Measurements from ENCODE around the gene PPP1R14D.
"Not testable (repeated sequence)": the region's sequence is repeated elsewhere in the genome, so short reads cannot be mapped to it uniquely, and the experiment has no call there.

Gene PPP1R14D

DNA sequence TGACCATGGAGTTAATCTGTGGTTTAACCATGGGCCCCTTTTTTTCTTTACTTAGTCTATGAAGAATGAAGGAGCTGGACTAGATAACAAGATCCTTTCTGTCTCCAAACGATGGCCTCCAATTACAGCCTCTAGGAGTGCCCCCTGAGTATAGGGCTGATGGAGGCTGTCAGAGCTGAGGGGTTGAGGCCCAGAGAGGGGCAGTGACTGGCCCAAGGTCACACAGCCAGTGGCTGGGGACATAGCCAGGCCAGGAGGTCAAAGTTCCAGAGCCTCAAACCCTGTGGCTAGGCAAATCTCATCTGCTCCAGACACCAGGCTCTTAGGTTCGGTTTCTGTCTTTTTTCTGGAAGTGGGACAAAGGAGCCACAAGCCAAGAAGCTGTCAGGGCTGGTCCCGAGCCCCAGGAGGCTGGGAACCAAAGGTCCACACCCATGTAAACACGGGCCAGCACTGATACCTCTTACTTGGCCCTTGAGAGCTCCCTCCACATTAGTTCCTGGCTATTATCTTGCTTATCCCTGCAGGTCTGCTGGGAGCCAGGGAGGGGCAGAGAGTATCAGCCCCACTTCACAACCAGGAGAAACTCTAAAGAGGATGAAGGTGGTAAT is 35.3 kb upstream of the PPP1R14D start:
- Histone ChIP-seq H3K9me3 (no peaks in the 10 kb centered on the region), H3K4me1 (ENCODE audit: control insufficient read depth in 1 of 2, insufficient read depth in 1 of 2, low read depth in 1 of 2, low read length in 1 of 2) (peaks cover 6 to 29% of the 10 kb centered on the region in 2 experiments), H3K36me3 (no peaks in the 10 kb centered on the region), H3K4me3 (ENCODE audit: low read depth in 1 of 2, low read length in 1 of 2) (no peak overlapping the region), H3K27ac (no peak overlapping the region), H3K27me3 (no peaks in the 10 kb centered on the region)
- TF ChIP-seq, protein P1, sequence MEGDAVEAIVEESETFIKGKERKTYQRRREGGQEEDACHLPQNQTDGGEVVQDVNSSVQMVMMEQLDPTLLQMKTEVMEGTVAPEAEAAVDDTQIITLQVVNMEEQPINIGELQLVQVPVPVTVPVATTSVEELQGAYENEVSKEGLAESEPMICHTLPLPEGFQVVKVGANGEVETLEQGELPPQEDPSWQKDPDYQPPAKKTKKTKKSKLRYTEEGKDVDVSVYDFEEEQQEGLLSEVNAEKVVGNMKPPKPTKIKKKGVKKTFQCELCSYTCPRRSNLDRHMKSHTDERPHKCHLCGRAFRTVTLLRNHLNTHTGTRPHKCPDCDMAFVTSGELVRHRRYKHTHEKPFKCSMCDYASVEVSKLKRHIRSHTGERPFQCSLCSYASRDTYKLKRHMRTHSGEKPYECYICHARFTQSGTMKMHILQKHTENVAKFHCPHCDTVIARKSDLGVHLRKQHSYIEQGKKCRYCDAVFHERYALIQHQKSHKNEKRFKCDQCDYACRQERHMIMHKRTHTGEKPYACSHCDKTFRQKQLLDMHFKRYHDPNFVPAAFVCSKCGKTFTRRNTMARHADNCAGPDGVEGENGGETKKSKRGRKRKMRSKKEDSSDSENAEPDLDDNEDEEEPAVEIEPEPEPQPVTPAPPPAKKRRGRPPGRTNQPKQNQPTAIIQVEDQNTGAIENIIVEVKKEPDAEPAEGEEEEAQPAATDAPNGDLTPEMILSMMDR (IDR thresholded peaks at IDR 0.05) = no peak

DNA sequence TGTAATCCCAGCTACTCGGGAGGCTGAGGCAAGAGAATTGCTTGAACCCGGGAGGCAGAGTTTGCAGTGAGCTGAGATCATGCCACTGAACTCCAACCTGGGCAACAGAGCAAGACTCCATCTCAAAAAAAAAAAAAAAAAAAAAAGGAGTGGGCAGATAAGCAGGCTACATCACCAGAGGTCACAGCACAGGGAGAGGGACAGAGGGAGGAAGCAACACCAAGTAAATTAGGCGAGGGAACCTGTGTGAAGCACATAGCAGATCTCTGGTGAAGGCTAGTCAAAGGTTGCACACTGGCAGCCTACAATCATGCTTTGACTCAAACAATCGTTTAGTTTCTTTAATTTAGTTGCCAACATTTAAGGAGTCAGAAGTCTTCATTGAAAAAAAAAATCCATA is 32.6 kb upstream of the PPP1R14D start:
- not testable (repeated sequence) for H3K27ac ChIP-seq; H3K9me3 ChIP-seq; H3K27me3 ChIP-seq; H3K4me3 ChIP-seq (ENCODE audit: low read depth in 1 of 2, low read length in 1 of 2)
- Histone ChIP-seq H3K4me1 (ENCODE audit: control insufficient read depth in 1 of 2, insufficient read depth in 1 of 2, low read depth in 1 of 2, low read length in 1 of 2) (peaks cover 18 to 41% of the 10 kb centered on the region in 2 experiments), H3K36me3 (peaks cover 11% of the 10 kb centered on the region)

DNA sequence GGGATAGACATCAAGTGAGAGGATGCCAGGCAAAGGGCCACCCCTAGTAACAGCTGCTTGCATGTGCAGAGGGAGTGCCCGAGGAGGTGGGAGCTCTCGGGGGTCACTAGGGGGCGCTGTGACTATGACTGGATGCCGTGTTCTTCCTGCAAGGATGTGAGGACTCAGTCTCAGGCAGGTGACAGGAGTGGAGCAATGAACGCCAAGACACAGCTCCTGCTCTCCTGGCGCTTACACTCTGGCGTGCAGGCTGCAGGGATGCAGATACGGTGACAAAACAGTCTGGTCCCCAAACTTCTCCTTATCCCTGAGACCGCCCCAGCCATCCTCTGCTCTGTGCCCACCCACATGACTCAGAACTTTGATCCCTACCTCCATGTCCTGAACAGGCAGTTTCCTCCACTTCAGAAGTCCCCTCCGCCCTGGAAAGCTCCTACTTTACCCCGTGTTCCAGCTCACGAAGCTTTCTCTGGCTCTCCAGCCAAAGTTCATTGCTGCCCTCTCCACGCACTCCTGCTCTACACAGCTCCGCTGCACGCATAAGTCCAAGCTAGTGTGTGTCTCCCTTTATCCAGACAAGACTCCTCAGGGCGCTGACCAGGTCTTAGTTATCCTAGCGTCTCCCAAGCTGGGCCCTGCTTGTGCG is 30.8 kb upstream of the PPP1R14D start:
- no peak overlapping the region for H3K4me3 ChIP-seq (ENCODE audit: low read depth in 1 of 2, low read length in 1 of 2)
- H3K4me1 ChIP-seq (ENCODE audit: control insufficient read depth in 1 of 2, insufficient read depth in 1 of 2, low read depth in 1 of 2, low read length in 1 of 2) = peaks cover 19 to 45% of the 10 kb centered on the region in 2 experiments
- H3K9me3 ChIP-seq = no peaks in the 10 kb centered on the region
- TF ChIP-seq, protein P1 (IDR thresholded peaks at IDR 0.05) = peak; percentile 71
- H3K27me3 ChIP-seq = no peaks in the 10 kb centered on the region
- H3K27ac ChIP-seq = no peak overlapping the region
- H3K36me3 ChIP-seq = peaks cover 17% of the 10 kb centered on the region

DNA sequence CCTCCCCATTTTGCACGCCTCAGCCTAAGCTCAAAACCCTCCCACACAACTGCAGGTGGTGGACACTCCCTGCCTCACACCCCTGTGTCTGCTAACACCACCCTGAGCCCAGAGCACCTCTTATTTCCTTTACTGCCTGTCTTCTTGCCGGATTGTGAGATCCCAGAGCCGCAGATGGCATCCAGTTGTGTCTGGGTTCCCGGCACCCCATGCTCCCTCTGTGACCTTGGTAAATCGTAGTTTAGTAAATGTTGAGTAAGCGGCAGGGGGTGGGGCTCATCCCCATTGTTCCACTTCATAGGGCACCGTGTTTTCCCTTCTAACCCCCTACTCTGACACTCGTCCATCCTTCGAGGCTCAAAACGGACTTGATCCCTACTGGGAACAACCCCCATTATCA is 30.2 kb upstream of the PPP1R14D start:
- Histone ChIP-seq H3K36me3 (peaks cover 17% of the 10 kb centered on the region), H3K4me1 (ENCODE audit: control insufficient read depth in 1 of 2, insufficient read depth in 1 of 2, low read depth in 1 of 2, low read length in 1 of 2) (peaks cover 23 to 48% of the 10 kb centered on the region in 2 experiments), H3K4me3 (ENCODE audit: low read depth in 1 of 2, low read length in 1 of 2) (no peak overlapping the region), H3K27ac (no peak overlapping the region), H3K27me3 (no peaks in the 10 kb centered on the region), H3K9me3 (no peaks in the 10 kb centered on the region)
- TF ChIP-seq, protein P1 (IDR thresholded peaks at IDR 0.05) = no peak

DNA sequence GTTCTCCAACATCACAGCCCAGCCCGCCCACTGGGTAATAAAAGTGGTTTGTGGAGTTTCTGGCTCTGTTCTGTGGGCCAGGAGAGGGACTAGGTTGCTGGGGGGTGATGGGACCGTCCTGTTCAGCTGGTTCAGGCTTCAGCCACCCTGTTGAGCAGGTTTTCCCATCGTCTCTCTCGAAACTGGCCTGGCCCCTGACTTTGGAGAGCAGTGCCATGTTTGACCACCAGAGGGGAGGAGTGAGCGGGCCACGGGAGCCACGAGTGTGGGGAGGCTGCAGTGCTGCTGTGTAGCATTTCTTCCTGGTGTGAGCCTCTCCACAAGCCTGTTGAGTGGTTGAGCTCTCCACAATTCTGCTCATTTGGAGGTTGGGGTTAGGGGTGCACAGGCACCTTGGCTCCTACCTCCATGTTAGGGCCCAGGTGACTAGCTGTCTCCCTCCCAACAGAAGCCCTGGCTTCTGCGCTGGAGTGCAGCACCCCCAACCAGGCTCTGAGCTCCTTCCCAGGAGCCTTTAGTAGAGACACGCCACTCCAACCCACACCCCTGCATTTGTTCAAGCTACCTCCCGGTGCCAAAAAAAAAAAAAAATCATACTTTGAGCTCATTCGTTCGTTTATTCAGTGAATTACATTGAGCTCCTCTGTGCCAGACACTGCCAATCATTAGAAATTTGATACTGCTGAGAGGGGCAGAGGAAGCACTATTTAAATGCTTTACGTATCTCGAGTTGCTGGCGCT is 29.3 kb upstream of the PPP1R14D start:
- Histone ChIP-seq H3K4me1 (ENCODE audit: control insufficient read depth in 1 of 2, insufficient read depth in 1 of 2, low read depth in 1 of 2, low read length in 1 of 2) (peaks cover 23 to 48% of the 10 kb centered on the region in 2 experiments), H3K27me3 (no peaks in the 10 kb centered on the region), H3K4me3 (ENCODE audit: low read depth in 1 of 2, low read length in 1 of 2) (no peak overlapping the region), H3K27ac (peak overlapping the region; percentile 37), H3K36me3 (peaks cover 17% of the 10 kb centered on the region), H3K9me3 (no peaks in the 10 kb centered on the region)
- TF ChIP-seq, protein P1 (IDR thresholded peaks at IDR 0.05) = peak; percentile 96

DNA sequence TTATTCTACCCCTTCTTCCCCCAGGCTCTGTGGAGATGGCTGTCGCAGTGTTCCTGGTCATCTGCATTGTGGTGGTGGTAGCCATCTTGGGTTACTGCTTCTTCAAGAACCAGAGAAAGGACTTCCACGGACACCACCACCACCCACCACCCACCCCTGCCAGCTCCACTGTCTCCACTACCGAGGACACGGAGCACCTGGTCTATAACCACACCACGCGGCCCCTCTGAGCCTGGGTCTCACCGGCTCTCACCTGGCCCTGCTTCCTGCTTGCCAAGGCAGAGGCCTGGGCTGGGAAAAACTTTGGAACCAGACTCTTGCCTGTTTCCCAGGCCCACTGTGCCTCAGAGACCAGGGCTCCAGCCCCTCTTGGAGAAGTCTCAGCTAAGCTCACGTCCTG is 28.2 kb upstream of the PPP1R14D start:
- peak overlapping the region; percentile 37 for H3K27ac ChIP-seq
- no peak overlapping the region for H3K4me3 ChIP-seq (ENCODE audit: low read depth in 1 of 2, low read length in 1 of 2)
- H3K9me3 ChIP-seq = no peaks in the 10 kb centered on the region
- TF ChIP-seq, protein P1 (IDR thresholded peaks at IDR 0.05) = no peak
- H3K27me3 ChIP-seq = no peaks in the 10 kb centered on the region
- H3K36me3 ChIP-seq = peaks cover 17% of the 10 kb centered on the region
- peaks cover 23 to 43% of the 10 kb centered on the region in 2 experiments for H3K4me1 ChIP-seq (ENCODE audit: control insufficient read depth in 1 of 2, insufficient read depth in 1 of 2, low read depth in 1 of 2, low read length in 1 of 2)
